GM12878 (cell line): ENCODE data around the gene AVP.

Experiments used
- ATF7 ChIP-seq: fragments of 450-650 bp; IDR thresholded peaks from 2 replicates; pipeline ENCODE4 v1.6.1; 2016; ENCODE audit warnings: low read depth, mild to moderate bottlenecking
- CBFB ChIP-seq: IDR thresholded peaks from 2 replicates; pipeline ENCODE4 v1.6.1; 2016; ENCODE audit warnings: antibody characterized with exemption, low read depth
- CTCF ChIP-seq, 3 experiments: IDR thresholded peaks in 2 of 3; conservative IDR thresholded peaks in 1 of 3; 2 replicates each; pipeline ENCODE4 v1.5.1; 2011; ENCODE audit warnings: low read depth in 3 of 3, low read length in 3 of 3, mild to moderate bottlenecking in 3 of 3, control low read depth in 2 of 3, moderate library complexity in 2 of 3, inconsistent platforms in 1 of 3, mixed read lengths in 1 of 3; ENCODE audit not compliant: control insufficient read depth in 2 of 3, insufficient read depth in 1 of 3; ENCODE audit errors: extremely low read depth in 1 of 3
- HDAC2 ChIP-seq: fragments of 200-600 bp; sonication (generic); IDR thresholded peaks from 2 replicates; pipeline ENCODE4 v1.6.1; 2017
- MTA3 ChIP-seq: IDR thresholded peaks from 2 replicates; pipeline ENCODE4 v1.6.1; 2012; ENCODE audit warnings: low read length, inconsistent platforms, borderline replicate concordance
- RB1 ChIP-seq: fragments of 450-650 bp; formaldehyde crosslinking; IDR thresholded peaks from 2 replicates; pipeline ENCODE4 v1.6.1; 2017; ENCODE audit warnings: mild to moderate bottlenecking, borderline replicate concordance
- RCOR1 ChIP-seq: conservative IDR thresholded peaks from 2 replicates; pipeline ENCODE4 v1.6.1; 2012; ENCODE audit warnings: low read depth, low read length, improper control_type of control experiment
- RELA ChIP-seq: fragments of 450-650 bp; IDR thresholded peaks from 2 replicates; pipeline ENCODE4 v1.8.0; 2014; ENCODE audit warnings: borderline replicate concordance; ENCODE audit not compliant: partially characterized antibody
- STAT3 ChIP-seq: IDR thresholded peaks from 2 replicates; pipeline ENCODE4 v1.6.1; 2011; ENCODE audit warnings: low read depth, low read length, improper control_type of control experiment
- SUZ12 ChIP-seq: fragments of 200-600 bp; sonication (generic); IDR thresholded peaks from one replicate; pipeline ENCODE4 v1.6.1; 2018; ENCODE audit warnings: antibody characterized with exemption, mild to moderate bottlenecking; ENCODE audit not compliant: unreplicated experiment
- TCF3 ChIP-seq: IDR thresholded peaks from 2 replicates; pipeline ENCODE4 v1.6.1; 2012; ENCODE audit warnings: low read depth, mild to moderate bottlenecking, low read length, borderline replicate concordance; ENCODE audit not compliant: insufficient read depth
- USF1 ChIP-seq: IDR thresholded peaks from 2 replicates; pipeline ENCODE4 v1.6.1; 2011; ENCODE audit warnings: borderline replicate concordance, low read depth, mild to moderate bottlenecking, moderate library complexity, mixed read lengths, low read length; ENCODE audit not compliant: insufficient read depth; ENCODE audit errors: extremely low read length

- no peak for TF ChIP-seq STAT3
- no peak for TF ChIP-seq USF1
- no peak for TF ChIP-seq RCOR1
- no peak for TF ChIP-seq CTCF (IDR thresholded peaks at IDR 0.05 in 2 of 3, conservative IDR thresholded peaks at IDR 0.05 in 1 of 3; ENCODE audit: control insufficient read depth in 2 of 3, extremely low read depth in 1 of 3, insufficient read depth in 1 of 3, low read depth in 3 of 3, low read length in 3 of 3)
- TF ChIP-seq SUZ12, result no peak
- TF ChIP-seq ATF7, result no peak
- no peak for TF ChIP-seq RELA
- TF ChIP-seq MTA3, result no peak
- no peak for TF ChIP-seq RB1
- TF ChIP-seq HDAC2, result no peak
- TF ChIP-seq TCF3, result no peak
- no peak for TF ChIP-seq CBFB
Measured at GRCh38 chr20:3134151-3134550, 49.6 kb upstream of the AVP start.
